H1 (cell line): ENCODE results near the gene ARID1B. TPM values are rescaled to one million over a fixed set of nuclear protein-coding genes. Genes with fewer than 3 reads are reported as not detected.

Experiments used
- CTCF ChIA-PET: fragments of 300-600 bp; sonication (Branson Sonifier 250); formaldehyde crosslinking; loops from one replicate; lab custom pipeline; 2021; ENCODE audit not compliant: partially characterized antibody; lab: Charles Lee
- POLR2A ChIA-PET: fragments of 300-600 bp; sonication (Branson Sonifier 250); formaldehyde crosslinking; loops from one replicate; lab custom pipeline; 2021; ENCODE audit warnings: inconsistent platforms; ENCODE audit not compliant: partially characterized antibody; lab: Charles Lee
- DNase-seq, 2 experiments: peaks; one replicate each; pipeline versions ENCODE4 v3.0.0 to v3.0.0-alpha.2; 2010 to 2022; ENCODE audit warnings: low spot score in 2 of 2, low read depth in 1 of 2, mixed read lengths in 1 of 2
- FAIRE-seq: peaks from 2 replicates; lab custom pipeline; 2011; peaks lifted over from hg19 to GRCh38; lab: Jason Lieb, UNC
- H2AFZ ChIP-seq: 2 replicates; pipeline ENCODE4 v1.8.1; 2012; ENCODE audit warnings: low read length, inconsistent platforms
- H2AK5ac ChIP-seq: 2 replicates; pipeline ENCODE4 v1.6.1; 2013; ENCODE audit warnings: low read depth, low read length
- H2BK120ac ChIP-seq: replicated peaks from 2 replicates; pipeline ENCODE3; 2013; ENCODE audit warnings: low read depth, low read length, inconsistent platforms
- H2BK12ac ChIP-seq: 2 replicates; pipeline ENCODE4 v1.6.1; 2013; ENCODE audit warnings: low read depth, low read length
- H2BK15ac ChIP-seq: 2 replicates; pipeline ENCODE4 v1.6.1; 2013; ENCODE audit warnings: low read length
- H2BK20ac ChIP-seq: 2 replicates; pipeline ENCODE4 v1.6.1; 2013; ENCODE audit warnings: low read length
- H2BK5ac ChIP-seq: 2 replicates; pipeline ENCODE4 v1.6.1; 2013; ENCODE audit warnings: low read depth, low read length
- H3K14ac ChIP-seq: 2 replicates; pipeline ENCODE4 v1.6.1; 2013; ENCODE audit warnings: inconsistent platforms; ENCODE audit not compliant: insufficient read length
- H3K18ac ChIP-seq: 2 replicates; pipeline ENCODE4 v1.6.1; 2013; ENCODE audit warnings: low read length; ENCODE audit errors: extremely low read depth
- H3K23ac ChIP-seq: 2 replicates; pipeline ENCODE4 v1.6.1; 2013; ENCODE audit warnings: inconsistent platforms; ENCODE audit not compliant: insufficient read length
- H3K23me2 ChIP-seq: 2 replicates; pipeline ENCODE4 v1.6.1; 2013; ENCODE audit warnings: low read depth, low read length
- H3K27ac ChIP-seq: 2 replicates; pipeline ENCODE4 v1.6.1; 2011; ENCODE audit warnings: low read depth, low read length, inconsistent platforms
- H3K27me3 ChIP-seq, 4 experiments: replicated peaks in 1 of 4; 1 replicate in 1 of 4; 2 replicates in 3 of 4; pipeline versions ENCODE4 v1.6.1 to v1.8.1; 2011 to 2013; ENCODE audit warnings: low read length in 3 of 4, mild to moderate bottlenecking in 3 of 4, inconsistent platforms in 2 of 4, mixed read lengths in 2 of 4, moderate library complexity in 1 of 4; ENCODE audit not compliant: control insufficient read depth in 3 of 4, insufficient read depth in 3 of 4; ENCODE audit errors: extremely low read depth in 1 of 4
- H3K36me3 ChIP-seq, 4 experiments: 2 replicates each; pipeline versions ENCODE4 v1.6.1 to v1.8.1; 2011 to 2013; ENCODE audit warnings: mild to moderate bottlenecking in 4 of 4, low read length in 3 of 4, moderate library complexity in 2 of 4, control low read depth in 1 of 4, inconsistent platforms in 1 of 4; ENCODE audit not compliant: insufficient read depth in 4 of 4, control insufficient read depth in 2 of 4
- H3K4ac ChIP-seq: replicated peaks from 2 replicates; pipeline ENCODE3; 2013; ENCODE audit warnings: low read length, low read depth, mixed read lengths, inconsistent platforms; ENCODE audit not compliant: insufficient read length
- H3K4me1 ChIP-seq, 4 experiments: replicated peaks in 1 of 4; 1 replicate in 1 of 4; 2 replicates in 3 of 4; pipeline versions ENCODE4 v1.6.1 to v1.8.1; 2011 to 2013; ENCODE audit warnings: low read length in 3 of 4, inconsistent platforms in 2 of 4, mixed read lengths in 1 of 4; ENCODE audit not compliant: insufficient read depth in 4 of 4, control insufficient read depth in 3 of 4
- H3K4me2 ChIP-seq, 2 experiments: 2 replicates each; pipeline versions ENCODE4 v1.6.1 to v1.8.1; 2011 to 2013; ENCODE audit warnings: low read depth in 2 of 2, low read length in 2 of 2, control low read depth in 1 of 2, inconsistent platforms in 1 of 2, mild to moderate bottlenecking in 1 of 2; ENCODE audit not compliant: insufficient read depth in 1 of 2
- H3K4me3 ChIP-seq, 4 experiments: fragments of 200-600, 300-600 bp in 1 of 4; sonication (generic), shearing (Covaris generic), sonication (Bioruptor Twin) in 1 of 4; 2 replicates each; pipeline versions ENCODE4 v1.5.1 to v1.8.1; 2011 to 2016; ENCODE audit warnings: low read length in 4 of 4, low read depth in 3 of 4, control low read depth in 2 of 4, inconsistent platforms in 2 of 4, mild to moderate bottlenecking in 2 of 4, mixed read lengths in 1 of 4, moderate library complexity in 1 of 4; ENCODE audit not compliant: insufficient read depth in 2 of 4; ENCODE audit errors: extremely low read depth in 1 of 4
- H3K56ac ChIP-seq: replicated peaks from 2 replicates; pipeline ENCODE3; 2013; ENCODE audit warnings: low read depth, mild to moderate bottlenecking, mixed read lengths, low read length, inconsistent platforms; ENCODE audit not compliant: insufficient read length
- H3K79me1 ChIP-seq: 2 replicates; pipeline ENCODE4 v1.6.1; 2013; ENCODE audit warnings: low read depth, low read length, control low read depth
- H3K79me2 ChIP-seq, 2 experiments: 2 replicates each; pipeline versions ENCODE4 v1.6.1 to v1.8.1; 2012 to 2013; ENCODE audit warnings: low read length in 2 of 2, mild to moderate bottlenecking in 2 of 2, inconsistent platforms in 1 of 2; ENCODE audit not compliant: insufficient read depth in 2 of 2, control insufficient read depth in 1 of 2
- H3K9ac ChIP-seq, 4 experiments: replicated peaks in 1 of 4; 1 replicate in 1 of 4; 2 replicates in 3 of 4; pipeline versions ENCODE4 v1.6.1 to v1.8.1; 2011 to 2013; ENCODE audit warnings: low read depth in 3 of 4, low read length in 3 of 4, control low read depth in 2 of 4, mild to moderate bottlenecking in 2 of 4, moderate library complexity in 2 of 4, inconsistent platforms in 1 of 4; ENCODE audit errors: extremely low read depth in 1 of 4
- H3K9me3 ChIP-seq, 2 experiments: 2 replicates each; pipeline versions ENCODE4 v1.6.1 to v1.8.1; 2012 to 2013; ENCODE audit warnings: mild to moderate bottlenecking in 2 of 2, moderate library complexity in 2 of 2, control low read depth in 1 of 2, inconsistent platforms in 1 of 2, low read depth in 1 of 2, low read length in 1 of 2, mixed read lengths in 1 of 2; ENCODE audit not compliant: insufficient read depth in 2 of 2
- H4K20me1 ChIP-seq, 2 experiments: replicated peaks in 1 of 2; 2 replicates each; pipeline versions ENCODE3 to v1.8.1; 2011 to 2013; ENCODE audit warnings: inconsistent platforms in 2 of 2, low read length in 2 of 2, mild to moderate bottlenecking in 1 of 2; ENCODE audit not compliant: insufficient read depth in 2 of 2, control insufficient read depth in 1 of 2
- H4K5ac ChIP-seq: 2 replicates; pipeline ENCODE4 v1.6.1; 2013; ENCODE audit warnings: low read length, low read depth, mixed read lengths, inconsistent platforms; ENCODE audit not compliant: insufficient read length
- H4K8ac ChIP-seq: 2 replicates; pipeline ENCODE4 v1.8.0; 2013; ENCODE audit warnings: mild to moderate bottlenecking, moderate library complexity, low read length, inconsistent platforms; ENCODE audit not compliant: insufficient read depth; ENCODE audit errors: extremely low read depth
- H4K91ac ChIP-seq: replicated peaks from 2 replicates; pipeline ENCODE3; 2013; ENCODE audit warnings: low read length, mixed read lengths, inconsistent platforms; ENCODE audit not compliant: insufficient read length
- ASH2L ChIP-seq: fragments of 200-600, 300-600 bp; sonication (generic); IDR thresholded peaks from one replicate; pipeline ENCODE4 v1.7.1; 2017; ENCODE audit warnings: low read length
- CBX5 ChIP-seq: fragments of 300-800, 300-1000 bp; sonication (generic); IDR thresholded peaks from 2 replicates; pipeline ENCODE4 v1.7.1; 2016; ENCODE audit warnings: antibody characterized with exemption, low read length, low read depth
- CEBPB ChIP-seq: IDR thresholded peaks from 2 replicates; pipeline ENCODE4 v1.6.1; 2012; ENCODE audit warnings: low read depth, low read length
- CTBP2 ChIP-seq: IDR thresholded peaks from 2 replicates; pipeline ENCODE4 v1.7.0; 2011; ENCODE audit warnings: borderline replicate concordance, mild to moderate bottlenecking, moderate library complexity, mixed read lengths, low read length; ENCODE audit not compliant: insufficient read depth, insufficient read length
- EGR1 ChIP-seq: IDR thresholded peaks from 2 replicates; pipeline ENCODE4 v1.6.1; 2011; ENCODE audit warnings: low read depth, low read length, borderline replicate concordance
- GABPA ChIP-seq: IDR thresholded peaks from 2 replicates; pipeline ENCODE4 v1.6.1; 2011; ENCODE audit warnings: mild to moderate bottlenecking, low read length, moderate library complexity, borderline replicate concordance; ENCODE audit not compliant: insufficient read depth
- JUN ChIP-seq: IDR thresholded peaks from 2 replicates; pipeline ENCODE4 v1.6.1; 2011; ENCODE audit warnings: low read depth, mild to moderate bottlenecking, improper control_type of control experiment, low read length
- KDM1A ChIP-seq: fragments of 200-600, 300-600 bp; sonication (generic); IDR thresholded peaks from 2 replicates; pipeline ENCODE4 v1.7.1; 2016; ENCODE audit warnings: mild to moderate bottlenecking, low read length, borderline replicate concordance
- KDM5A ChIP-seq: fragments of 200-600 bp; IDR thresholded peaks from 2 replicates; pipeline ENCODE4 v1.7.1; 2012; ENCODE audit warnings: mild to moderate bottlenecking, low read length, inconsistent platforms, mixed read lengths
- NANOG ChIP-seq: IDR thresholded peaks from 2 replicates; pipeline ENCODE4 v1.6.1; 2011; ENCODE audit warnings: low read length, low read depth, mild to moderate bottlenecking, inconsistent platforms; ENCODE audit not compliant: insufficient read depth, poor library complexity, severe bottlenecking
- POLR2AphosphoS5 ChIP-seq: IDR thresholded peaks from 2 replicates; pipeline ENCODE4 v1.6.1; 2011; ENCODE audit warnings: low read depth, low read length
- RFX5 ChIP-seq: IDR thresholded peaks from 2 replicates; pipeline ENCODE4 v1.6.1; 2011; ENCODE audit warnings: low read depth, low read length, improper control_type of control experiment, borderline replicate concordance
- SIN3A ChIP-seq, 2 experiments: IDR thresholded peaks in 1 of 2; conservative IDR thresholded peaks in 1 of 2; 2 replicates each; pipeline ENCODE4 v1.6.1; 2011 to 2012; ENCODE audit warnings: low read length in 2 of 2, improper control_type of control experiment in 1 of 2, low read depth in 1 of 2, mild to moderate bottlenecking in 1 of 2
- SP1 ChIP-seq: IDR thresholded peaks from 2 replicates; pipeline ENCODE4 v1.6.1; 2011; ENCODE audit warnings: low read depth, low read length
- TEAD4 ChIP-seq: IDR thresholded peaks from 2 replicates; pipeline ENCODE4 v1.6.1; 2012; ENCODE audit warnings: low read depth, low read length, inconsistent platforms, mixed read lengths
- WGBS, 2 experiments: shearing (Covaris generic) in 1 of 2; methylation state at CpG; one replicate each; pipeline versions ENCODE4 v1.1.6 to v1.1.7; 2013 to 2015; ENCODE audit warnings: low lambda C conversion rate in 2 of 2, mixed read lengths in 2 of 2, inconsistent platforms in 1 of 2, low coverage in 1 of 2, missing lambda C conversion rate in 1 of 2; ENCODE audit not compliant: insufficient replicate concordance in 2 of 2, insufficient coverage in 1 of 2, insufficient read length in 1 of 2; ENCODE audit errors: extremely low coverage in 1 of 2, missing lambda C conversion rate in 1 of 2; 5-methylcytosine and 5-hydroxymethylcytosine counted together
- polyA plus RNA-seq, 7 experiments: library from polyadenylated mRNA; depleted of rRNA in 3 of 7; stranded (reverse) in 5 of 7; unstranded in 2 of 7; fragments of >200 nt in 5 of 7; fragments of 200-250 nt in 2 of 7; gene quantifications; 1 replicate in 5 of 7; 2 replicates in 1 of 7; 4 replicates in 1 of 7; pipeline versions ENCODE4 v1.2.1 to v1.2.3, GENCODE V29; 2011 to 2013; ENCODE audit warnings: missing spikeins in 2 of 7, mixed read lengths in 2 of 7
- total RNA-seq: library from RNA; stranded (reverse); fragmentation: NEBNext Ultra II Directional; extraction: Animal tissue kit (Norgen Biotek cat#: 25700); gene quantifications from 2 replicates; pipeline ENCODE4 v1.2.1, GENCODE V29; 2021

Gene ARID1B
- total and polyA plus RNA-seq, 2 of the 8 experiments (the other 6 are each of a cell fraction or from before 2014, with no cell fraction given) = 24.3 to 70.3 TPM

DNA sequence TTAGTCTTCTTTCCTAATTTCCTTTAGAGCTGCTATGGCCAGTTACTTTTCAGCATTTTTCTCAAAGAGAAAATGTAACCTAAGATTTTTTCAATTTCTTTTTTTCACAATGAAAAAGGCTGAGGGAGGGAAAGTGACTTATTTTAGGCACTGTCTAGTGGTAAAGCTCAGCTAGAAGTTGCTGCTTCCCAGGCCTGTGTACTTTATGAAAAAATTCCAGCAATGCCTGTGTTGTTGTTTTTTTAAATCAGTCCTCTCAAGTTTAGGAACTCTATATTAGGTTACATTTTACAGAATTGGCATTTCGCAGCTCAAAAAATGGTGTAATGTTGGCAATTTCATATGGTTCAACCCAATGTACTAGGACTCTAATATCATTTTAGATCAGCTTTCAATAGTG, 269.6 kb downstream of the ARID1B start:
- Histone ChIP-seq H3K4me3 (no peak overlapping the region), H3K18ac (no peak overlapping the region), H3K23me2 (no peaks in the 10 kb centered on the region), H3K4ac (no peak overlapping the region), H2AK5ac (no peak overlapping the region), H2BK12ac (no peak overlapping the region), H3K4me2 (no peak overlapping the region), H2AFZ (no peak overlapping the region), H3K14ac (no peak overlapping the region), H3K23ac (no peak overlapping the region), H3K27me3 (no peaks in the 10 kb centered on the region), H3K4me1 (peaks cover 0 to 7% (median 3%) of the 10 kb centered on the region in 4 experiments; a peak in 3 of 7 replicates), H3K9me3 (no peaks in the 10 kb centered on the region), H3K9ac (no peak overlapping the region), H4K20me1 (peaks cover under 1 to 2% of the 10 kb centered on the region in 2 experiments), H3K36me3 (no peaks in the 10 kb centered on the region), H3K79me1 (peaks cover 2% of the 10 kb centered on the region; the same call in 1 of the 2 replicates), H3K79me2 (peaks cover 2 to 54% of the 10 kb centered on the region in 2 experiments; a peak in 2 of 4 replicates), H2BK120ac (no peak overlapping the region), H4K5ac (no peak overlapping the region), H2BK20ac (no peak overlapping the region), H4K91ac (no peak overlapping the region), H3K27ac (no peak overlapping the region), H3K56ac (no peak overlapping the region), H2BK5ac (no peak overlapping the region), H4K8ac (no peak overlapping the region), H2BK15ac (no peak overlapping the region)
- 96% methylated on average over 1 of the region's 1 CpG; no CpG with 5 or more reads in 1 of the 2 experiments for WGBS, 2 experiments
- ChIA-PET CTCF (interaction anchor here (0.7 to 4.7 kb wide), 27 partner anchors 10 to 218 kb away, joined by 3 to 40 read pairs (median 6); no protein-coding TSS in a partner anchor), POLR2A (interaction anchor here (1.1 kb wide), 1 partner anchor 43 kb away, joined by 3 read pairs; no protein-coding TSS in a partner anchor)
- no peak for FAIRE-seq
- DNase-seq = no peak
- TF ChIP-seq GABPA = no peak
- no peak for TF ChIP-seq NANOG
- TF ChIP-seq SIN3A (conservative IDR thresholded peaks at IDR 0.05 in 1 of 2, IDR thresholded peaks at IDR 0.05 in 1 of 2; ENCODE audit: low read depth in 1 of 2, low read length in 2 of 2) = no peak
- TF ChIP-seq EGR1 = no peak
- TF ChIP-seq SP1 = no peak
- no peak for TF ChIP-seq CBX5
- TF ChIP-seq ASH2L = no peak
- TF ChIP-seq TEAD4 = no peak
- TF ChIP-seq CTBP2 = no peak
- no peak for TF ChIP-seq KDM1A
- TF ChIP-seq CEBPB = no peak
- TF ChIP-seq JUN = no peak
- no peak for TF ChIP-seq KDM5A
- TF ChIP-seq POLR2AphosphoS5 = no peak
- no peak for TF ChIP-seq RFX5
